NT2/D1 (cell line): ENCODE data around the gene SPATA21.
"Not testable (repeated sequence)": the region's sequence is repeated elsewhere in the genome, so short reads cannot be mapped to it uniquely, and the experiment has no call there.

Source experiments
- DNase-seq: peaks from one replicate; pipeline ENCODE4 v3.0.0-alpha.2; 2011; ENCODE audit warnings: low read depth, low spot score
- H3K27me3 ChIP-seq: 2 replicates; pipeline ENCODE4 v1.6.0; 2011; ENCODE audit warnings: mild to moderate bottlenecking; ENCODE audit not compliant: insufficient read length, insufficient read depth
- H3K36me3 ChIP-seq: 2 replicates; pipeline ENCODE4 v1.6.1; 2011; ENCODE audit warnings: mild to moderate bottlenecking, low read length, mixed read lengths; ENCODE audit not compliant: insufficient read depth, insufficient read length
- H3K4me1 ChIP-seq: 2 replicates; pipeline ENCODE4 v1.5.1; 2011; ENCODE audit not compliant: insufficient read depth, insufficient read length
- H3K4me3 ChIP-seq: 2 replicates; pipeline ENCODE4 v1.5.1; 2011; ENCODE audit warnings: low read depth; ENCODE audit not compliant: insufficient read length
- H3K9ac ChIP-seq: 2 replicates; pipeline ENCODE4 v1.6.0; 2011; ENCODE audit warnings: low read depth; ENCODE audit not compliant: insufficient read length
- H3K9me3 ChIP-seq: 2 replicates; pipeline ENCODE4 v1.5.1; 2011; ENCODE audit warnings: mild to moderate bottlenecking, low read length; ENCODE audit not compliant: insufficient read depth
- SUZ12 ChIP-seq: IDR thresholded peaks from 2 replicates; pipeline ENCODE4 v1.6.1; 2011; ENCODE audit not compliant: insufficient read length, insufficient read depth; ENCODE audit errors: extremely low read depth
- YY1 ChIP-seq: IDR thresholded peaks from 2 replicates; pipeline ENCODE4 v1.6.1; 2011; ENCODE audit not compliant: insufficient read length, insufficient read depth
- ZNF274 ChIP-seq: IDR thresholded peaks from 2 replicates; pipeline ENCODE4 v1.6.1; 2011; ENCODE audit warnings: mild to moderate bottlenecking, low read depth, low read length

Gene SPATA21

GRCh38 chr1:16436946-16437474 lies at the start of gene SPATA21:
TSS of gene SPATA21 (minus strand) at chr1:16437424. CDS start at chr1:16431371, 6,053 bp downstream.
- no peak for TF ChIP-seq ZNF274
- no peak for TF ChIP-seq SUZ12
- TF ChIP-seq YY1 = no peak
- DNase-seq = no peak
- H3K4me1 ChIP-seq = peaks cover 5% of the 10 kb centered on the region
- H3K36me3 ChIP-seq = peaks cover 5% of the 10 kb centered on the region
- no peak within 1 kb of the TSS for H3K4me3 ChIP-seq
- H3K9ac ChIP-seq = no peak within 1 kb of the TSS
- H3K9me3 ChIP-seq = no peaks in the 10 kb centered on the region
- H3K27me3 ChIP-seq = no peaks in the 10 kb centered on the region

- H3K9me3 ChIP-seq, H3K9ac ChIP-seq, H3K27me3 ChIP-seq, DNase-seq, H3K4me1 ChIP-seq, H3K4me3 ChIP-seq: not testable (repeated sequence)
- peaks cover 15% of the 10 kb centered on the region for H3K36me3 ChIP-seq
Observed at GRCh38 chr1:16487011-16487410, 49.8 kb upstream of the SPATA21 start.

- not testable (repeated sequence) for H3K4me3 ChIP-seq, H3K9ac ChIP-seq, H3K27me3 ChIP-seq, DNase-seq, H3K9me3 ChIP-seq, H3K4me1 ChIP-seq
- peaks cover 15% of the 10 kb centered on the region for H3K36me3 ChIP-seq
Observed at GRCh38 chr1:16486316-16486715, 49.1 kb upstream of the SPATA21 start.

GRCh38 chr1:16484931-16485330 lies 47.7 kb upstream of the SPATA21 start:
- TF ChIP-seq ZNF274 (no peak), SUZ12 (no peak), YY1 (no peak)
- peaks cover 20% of the 10 kb centered on the region for H3K36me3 ChIP-seq
- no peak overlapping the region for H3K4me3 ChIP-seq
- H3K9me3 ChIP-seq = no peaks in the 10 kb centered on the region
- no peaks in the 10 kb centered on the region for H3K4me1 ChIP-seq
- H3K27me3 ChIP-seq = no peaks in the 10 kb centered on the region
- no peak overlapping the region for H3K9ac ChIP-seq
- no peak for DNase-seq

- Histone ChIP-seq H3K4me1 (no peaks in the 10 kb centered on the region), H3K9me3 (no peaks in the 10 kb centered on the region), H3K36me3 (peaks cover 17% of the 10 kb centered on the region), H3K27me3 (no peaks in the 10 kb centered on the region), H3K4me3 (no peak overlapping the region), H3K9ac (no peak overlapping the region)
- TF ChIP-seq YY1 (no peak), SUZ12 (no peak), ZNF274 (no peak)
- DNase-seq = no peak
Observed at GRCh38 chr1:16484501-16484835, 47.2 kb upstream of the SPATA21 start.

- H3K9ac ChIP-seq, H3K4me1 ChIP-seq, DNase-seq, H3K27me3 ChIP-seq, H3K4me3 ChIP-seq, H3K9me3 ChIP-seq: not testable (repeated sequence)
- peaks cover 14% of the 10 kb centered on the region for H3K36me3 ChIP-seq
Observed at GRCh38 chr1:16483639-16484500, 46.6 kb upstream of the SPATA21 start.

GRCh38 chr1:16483146-16483545 lies 45.9 kb upstream of the SPATA21 start:
- H3K9me3 ChIP-seq, DNase-seq, H3K9ac ChIP-seq, H3K4me1 ChIP-seq, H3K27me3 ChIP-seq, H3K4me3 ChIP-seq: not testable (repeated sequence)
- peaks cover 19% of the 10 kb centered on the region for H3K36me3 ChIP-seq

GRCh38 chr1:16478091-16478490 lies 40.9 kb upstream of the SPATA21 start:
- no peak overlapping the region for H3K4me3 ChIP-seq
- no peak overlapping the region for H3K9ac ChIP-seq
- H3K9me3 ChIP-seq = no peaks in the 10 kb centered on the region
- H3K36me3 ChIP-seq = peaks cover 21% of the 10 kb centered on the region
- H3K4me1 ChIP-seq = no peaks in the 10 kb centered on the region
- DNase-seq = no peak
- H3K27me3 ChIP-seq = no peaks in the 10 kb centered on the region
- no peak for TF ChIP-seq YY1
- TF ChIP-seq ZNF274 = no peak
- TF ChIP-seq SUZ12 = no peak

- not testable (repeated sequence) for H3K9me3 ChIP-seq, H3K27me3 ChIP-seq, H3K9ac ChIP-seq, H3K4me1 ChIP-seq, H3K4me3 ChIP-seq, DNase-seq
- peaks cover 28% of the 10 kb centered on the region for H3K36me3 ChIP-seq
Observed at GRCh38 chr1:16475771-16476770, 38.8 kb upstream of the SPATA21 start.

GRCh38 chr1:16474891-16475290 lies 37.7 kb upstream of the SPATA21 start:
- H3K27me3 ChIP-seq, H3K9ac ChIP-seq, H3K4me3 ChIP-seq, DNase-seq, H3K9me3 ChIP-seq, H3K4me1 ChIP-seq: not testable (repeated sequence)
- peaks cover 24% of the 10 kb centered on the region for H3K36me3 ChIP-seq
